ENCODE measurements around the gene MICAL2. TPM values are rescaled to one million over a fixed set of nuclear protein-coding genes. Genes with fewer than 3 reads are reported as not detected.
A peak's percentile ranks its signal among the peaks of the same experiment; 100 is the strongest.

Gene MICAL2
- total RNA-seq, 1 experiment from 2014 or later: 191 TPM

GRCh38 chr11:12167061-12168000 lies 56.9 kb downstream of the MICAL2 start:
- Mint-ChIP-seq H3K27me3 (ENCODE audit: unreplicated experiment) (no peaks in the 10 kb centered on the region), H3K4me3 (ENCODE audit: low read depth, unreplicated experiment) (peak overlapping the region; percentile 25), H3K4me1 (ENCODE audit: low read depth, unreplicated experiment) (peaks cover 79% of the 10 kb centered on the region), H3K27ac (ENCODE audit: unreplicated experiment) (peak overlapping the region; percentile 95), H3K36me3 (ENCODE audit: insufficient read depth, unreplicated experiment) (peaks cover 53% of the 10 kb centered on the region), H3K9me3 (ENCODE audit: low read depth, unreplicated experiment) (no peaks in the 10 kb centered on the region)
- peak; percentile 71 for DNase-seq
- TF ChIP-seq CTCF (IDR thresholded peaks at IDR 0.05; ENCODE audit: unreplicated experiment): no peak
- CTCF ChIA-PET: interaction anchor here (1.1 to 1.8 kb wide), 3 partner anchors 15 to 81 kb away, joined by 3 to 6 read pairs (median 3); no protein-coding TSS in a partner anchor
- TSS peak; percentile 95 for BruUV-seq (replicated peaks)
- intact Hi-C loops (cut with micrococcal nuclease; ENCODE audit: unreplicated experiment): loop anchor here (5.0 kb wide), 1 partner anchor 80 kb away; no protein-coding TSS in a partner anchor

- no peak for DNase-seq
- intact Hi-C loops (cut with micrococcal nuclease; ENCODE audit: unreplicated experiment): loop anchor here (5.0 kb wide), 1 partner anchor 81 kb away; no protein-coding TSS in a partner anchor
- H3K4me1 Mint-ChIP-seq (ENCODE audit: low read depth, unreplicated experiment): peaks cover 76% of the 10 kb centered on the region
- peak overlapping the region; percentile 8 for H3K4me3 Mint-ChIP-seq (ENCODE audit: low read depth, unreplicated experiment)
- BruUV-seq (replicated peaks): no TSS peak
- peaks cover 47% of the 10 kb centered on the region for H3K36me3 Mint-ChIP-seq (ENCODE audit: insufficient read depth, unreplicated experiment)
- TF ChIP-seq CTCF (IDR thresholded peaks at IDR 0.05; ENCODE audit: unreplicated experiment): no peak
- no peaks in the 10 kb centered on the region for H3K27me3 Mint-ChIP-seq (ENCODE audit: unreplicated experiment)
- H3K27ac Mint-ChIP-seq (ENCODE audit: unreplicated experiment): peak overlapping the region; percentile 95
- no peaks in the 10 kb centered on the region for H3K9me3 Mint-ChIP-seq (ENCODE audit: low read depth, unreplicated experiment)
- CTCF ChIA-PET: interaction anchor here (1.1 to 1.2 kb wide), 2 partner anchors 14 to 78 kb away, joined by 3 read pairs; no protein-coding TSS in a partner anchor
Measured at GRCh38 chr11:12168114-12168513, 57.7 kb downstream of the MICAL2 start.

- no peak overlapping the region for H3K4me3 Mint-ChIP-seq (ENCODE audit: low read depth, unreplicated experiment)
- peaks cover 59% of the 10 kb centered on the region for H3K4me1 Mint-ChIP-seq (ENCODE audit: low read depth, unreplicated experiment)
- no peak for TF ChIP-seq CTCF (IDR thresholded peaks at IDR 0.05; ENCODE audit: unreplicated experiment)
- H3K9me3 Mint-ChIP-seq (ENCODE audit: low read depth, unreplicated experiment): no peaks in the 10 kb centered on the region
- H3K27me3 Mint-ChIP-seq (ENCODE audit: unreplicated experiment): no peaks in the 10 kb centered on the region
- CTCF ChIA-PET: interaction anchor here (0.9 kb wide), 1 partner anchor 12 kb away, joined by 3 read pairs; no protein-coding TSS in a partner anchor
- H3K27ac Mint-ChIP-seq (ENCODE audit: unreplicated experiment): no peak overlapping the region
- peaks cover 30% of the 10 kb centered on the region for H3K36me3 Mint-ChIP-seq (ENCODE audit: insufficient read depth, unreplicated experiment)
- intact Hi-C loops (cut with micrococcal nuclease; ENCODE audit: unreplicated experiment): loop anchor here (5.0 kb wide), 1 partner anchor 83 kb away; no protein-coding TSS in a partner anchor
- no TSS peak for BruUV-seq (replicated peaks)
- DNase-seq: no peak
Measured at GRCh38 chr11:12169822-12170221, 59.4 kb downstream of the MICAL2 start.

- BruUV-seq (replicated peaks): no TSS peak
- H3K27me3 Mint-ChIP-seq (ENCODE audit: unreplicated experiment): no peaks in the 10 kb centered on the region
- H3K9me3 Mint-ChIP-seq (ENCODE audit: low read depth, unreplicated experiment): no peaks in the 10 kb centered on the region
- H3K36me3 Mint-ChIP-seq (ENCODE audit: insufficient read depth, unreplicated experiment): peaks cover 28% of the 10 kb centered on the region
- intact Hi-C loops (cut with micrococcal nuclease; ENCODE audit: unreplicated experiment): no loop called here
- no peak overlapping the region for H3K4me3 Mint-ChIP-seq (ENCODE audit: low read depth, unreplicated experiment)
- CTCF ChIA-PET: interaction anchor here (0.6 kb wide), 1 partner anchor 12 kb away, joined by 3 read pairs; no protein-coding TSS in a partner anchor
- DNase-seq: no peak
- no peak for TF ChIP-seq CTCF (IDR thresholded peaks at IDR 0.05; ENCODE audit: unreplicated experiment)
- H3K4me1 Mint-ChIP-seq (ENCODE audit: low read depth, unreplicated experiment): peaks cover 61% of the 10 kb centered on the region
- H3K27ac Mint-ChIP-seq (ENCODE audit: unreplicated experiment): no peak overlapping the region
Measured at GRCh38 chr11:12170501-12170900, 60.1 kb downstream of the MICAL2 start.
